Type B pancreatic cell (in vitro differentiated cells): ENCODE results near the gene RPLP1. TPM values are rescaled to one million over a fixed set of nuclear protein-coding genes. Genes with fewer than 3 reads are reported as not detected.

Experiments used
- DNase-seq: peaks from one replicate; pipeline ENCODE4 v3.0.0; 2021; ENCODE audit warnings: mixed read lengths; ENCODE audit not compliant: unreplicated experiment; ENCODE audit errors: extremely low spot score
- H3K27ac Mint-ChIP-seq: 2 replicates; pipeline ENCODE4 v1.8.0; 2021; ENCODE audit warnings: mild to moderate bottlenecking, mixed read lengths
- H3K27me3 Mint-ChIP-seq: 2 replicates; pipeline ENCODE4 v1.8.0; 2021; ENCODE audit warnings: mixed read lengths
- H3K36me3 Mint-ChIP-seq: 2 replicates; pipeline ENCODE4 v1.8.0; 2021; ENCODE audit warnings: mixed read lengths
- H3K4me1 Mint-ChIP-seq: one replicate; pipeline ENCODE4 v1.8.0; 2021; ENCODE audit warnings: mixed read lengths; ENCODE audit not compliant: unreplicated experiment
- H3K4me3 Mint-ChIP-seq: 2 replicates; pipeline ENCODE4 v1.8.0; 2021; ENCODE audit warnings: mild to moderate bottlenecking, mixed read lengths
- H3K9me3 Mint-ChIP-seq: 2 replicates; pipeline ENCODE4 v1.8.0; 2021; ENCODE audit warnings: mixed read lengths
- CTCF ChIP-seq: fragments of 200-600 bp; sonication (generic); conservative IDR thresholded peaks from 2 replicates; pipeline ENCODE4 v1.5.0; 2021; ENCODE audit warnings: antibody characterized with exemption, mild to moderate bottlenecking
- total RNA-seq: library from RNA; stranded (reverse); gene quantifications from 2 replicates; pipeline ENCODE4 v1.2.1, GENCODE V29; 2021; ENCODE audit warnings: low replicate concordance

The RPLP1 gene
- total RNA-seq, 1 donor from 2014 or later = 1,694 TPM

DNA sequence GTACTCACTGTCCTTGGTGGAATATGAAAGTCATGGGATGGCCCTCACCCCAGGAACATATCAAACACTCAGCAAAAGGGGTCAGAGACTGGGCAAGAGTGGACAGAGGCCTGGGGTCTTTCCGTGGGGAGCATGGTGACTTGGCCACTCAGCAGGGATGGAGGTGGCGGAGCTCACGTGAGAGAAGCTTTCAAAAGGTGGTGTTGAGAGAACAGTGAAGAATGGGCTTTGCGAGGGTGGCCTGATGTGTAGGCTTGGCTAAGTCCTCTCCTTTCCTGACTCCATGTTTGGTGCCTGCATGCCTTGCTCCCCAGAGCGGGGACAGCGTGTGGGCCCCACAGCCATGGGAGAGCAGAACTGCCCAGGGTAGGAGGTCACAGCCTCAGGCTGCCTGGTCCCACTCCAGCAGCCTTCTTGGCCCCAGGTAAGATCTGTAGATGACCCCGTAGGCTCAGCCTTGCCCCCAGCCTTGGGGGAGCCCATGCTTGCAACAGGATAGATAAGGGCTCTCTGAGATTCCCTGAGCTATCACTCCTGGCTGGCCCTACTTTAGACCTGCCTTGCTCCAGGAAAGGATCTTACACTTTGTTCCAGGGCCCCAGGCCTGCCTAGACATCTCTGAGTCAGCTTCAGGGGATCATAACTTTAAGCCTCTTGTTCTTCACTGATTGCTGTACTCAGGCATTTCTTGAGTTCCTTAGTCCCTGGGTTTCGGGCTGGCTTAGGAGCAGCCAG, 17.0 kb downstream of the RPLP1 start:
- TF ChIP-seq CTCF = no peak
- peak overlapping the region; percentile 34 for H3K27ac Mint-ChIP-seq

GRCh38 chr15:69472046-69472445, 19.4 kb downstream of the RPLP1 start:
- peaks cover 13% of the 10 kb centered on the region for H3K4me1 Mint-ChIP-seq
- H3K27ac Mint-ChIP-seq = no peak overlapping the region

More for the DNA sequence above, 17.0 kb downstream of the RPLP1 start:
- DNase-seq = no peak
- Mint-ChIP-seq H3K9me3 (no peaks in the 10 kb centered on the region), H3K4me1 (peaks cover 13% of the 10 kb centered on the region), H3K36me3 (no peaks in the 10 kb centered on the region), H3K4me3 (no peak overlapping the region), H3K27me3 (no peaks in the 10 kb centered on the region)

GRCh38 chr15:69472562-69472961, 19.9 kb downstream of the RPLP1 start:
- TF ChIP-seq CTCF = no peak
- Mint-ChIP-seq H3K27me3 (no peaks in the 10 kb centered on the region), H3K27ac (no peak overlapping the region), H3K4me3 (no peak overlapping the region), H3K36me3 (no peaks in the 10 kb centered on the region), H3K9me3 (no peaks in the 10 kb centered on the region), H3K4me1 (peaks cover 13% of the 10 kb centered on the region)
- no peak for DNase-seq

More at GRCh38 chr15:69472046-69472445, 19.4 kb downstream of the RPLP1 start:
- no peaks in the 10 kb centered on the region for H3K36me3 Mint-ChIP-seq
- no peak for DNase-seq
- TF ChIP-seq CTCF = no peak
- no peaks in the 10 kb centered on the region for H3K27me3 Mint-ChIP-seq
- no peak overlapping the region for H3K4me3 Mint-ChIP-seq
- H3K9me3 Mint-ChIP-seq = no peaks in the 10 kb centered on the region

DNA sequence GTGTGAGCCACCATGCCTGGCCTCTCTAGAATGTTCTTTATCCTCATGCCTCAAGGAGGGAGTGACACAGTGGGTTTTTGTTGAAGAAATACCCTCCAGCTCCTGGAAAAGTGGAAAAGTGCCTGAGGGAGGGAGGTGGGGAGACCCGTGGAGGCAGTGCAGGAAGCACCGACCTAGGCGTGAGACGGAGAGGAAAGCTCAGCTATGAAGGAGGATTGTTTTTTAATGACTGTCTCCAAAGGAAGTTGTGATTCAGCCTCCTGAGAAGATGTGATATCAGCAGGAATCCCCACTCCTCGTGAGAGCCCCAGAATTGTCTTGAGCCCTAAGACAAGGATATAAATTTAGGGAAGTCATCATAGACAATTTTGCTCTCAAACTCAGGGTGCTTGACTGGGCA, 21.7 kb downstream of the RPLP1 start:
- Mint-ChIP-seq H3K4me3 (no peak overlapping the region), H3K4me1 (peaks cover 1% of the 10 kb centered on the region), H3K36me3 (no peaks in the 10 kb centered on the region), H3K27me3 (no peaks in the 10 kb centered on the region), H3K27ac (no peak overlapping the region), H3K9me3 (no peaks in the 10 kb centered on the region)
- DNase-seq = no peak
- no peak for TF ChIP-seq CTCF

DNA sequence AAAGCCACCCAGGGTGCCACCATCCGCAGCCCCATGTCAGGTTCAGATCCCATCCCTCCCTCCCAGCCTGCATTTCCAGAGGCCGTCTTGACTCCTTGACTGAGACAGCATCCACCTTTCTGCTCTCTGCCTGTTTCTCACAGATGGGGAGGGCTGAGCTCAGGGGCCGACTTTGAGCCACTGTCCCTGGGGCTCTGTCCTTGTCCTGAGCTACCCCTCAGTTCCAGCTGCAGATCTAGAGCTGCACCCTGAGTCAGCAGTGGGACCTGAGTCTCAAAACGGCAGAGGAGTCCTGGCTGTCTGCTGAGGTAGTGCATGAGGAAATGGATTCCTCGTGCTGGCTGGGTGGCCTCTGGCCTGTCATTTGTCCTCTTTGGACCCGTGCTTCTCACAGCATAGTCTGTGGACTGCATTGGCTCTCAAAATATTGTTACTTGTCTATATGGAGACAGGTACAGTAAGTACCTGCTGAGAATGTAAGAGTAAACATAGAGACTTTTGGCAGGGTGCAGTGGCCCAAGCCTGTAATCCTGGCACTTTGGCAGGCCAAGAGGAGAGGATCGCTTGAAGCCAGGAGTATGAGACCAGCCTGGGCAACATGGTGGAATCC, 22.3 kb downstream of the RPLP1 start:
- Mint-ChIP-seq H3K4me1 (no peaks in the 10 kb centered on the region), H3K4me3 (no peak overlapping the region), H3K27ac (no peak overlapping the region), H3K27me3 (no peaks in the 10 kb centered on the region), H3K36me3 (no peaks in the 10 kb centered on the region), H3K9me3 (peaks cover 6% of the 10 kb centered on the region)
- no peak for TF ChIP-seq CTCF
- DNase-seq = no peak
